HG03060 (cell line): ENCODE measurements around the gene ENOX1.

ENCODE experiments used
- ATAC-seq: cut with Tn5 transposase; IDR thresholded peaks from one replicate; pipeline ENCODE4 v1.9.1; 2021; ENCODE audit warnings: low read depth, moderate number of reproducible peaks; ENCODE audit not compliant: unreplicated experiment

The ENOX1 gene

GRCh38 chr13:43329702-43330101, 457.1 kb downstream of the ENOX1 start:
- ATAC-seq, result no peak

GRCh38 chr13:43328907-43329306, 457.9 kb downstream of the ENOX1 start:
- ATAC-seq, result no peak

GRCh38 chr13:43326100-43326499, 460.7 kb downstream of the ENOX1 start:
- ATAC-seq, result no peak

- no peak for ATAC-seq
Measured at GRCh38 chr13:43325636-43326035, 461.1 kb downstream of the ENOX1 start.

GRCh38 chr13:43324129-43324528, 462.6 kb downstream of the ENOX1 start:
- no peak for ATAC-seq

- no peak for ATAC-seq
Measured at GRCh38 chr13:43319617-43320444, 466.9 kb downstream of the ENOX1 start.

- no peak for ATAC-seq
Measured at GRCh38 chr13:43316946-43317353, 469.8 kb downstream of the ENOX1 start.

- no peak for ATAC-seq
Measured at GRCh38 chr13:43316281-43316680, 470.5 kb downstream of the ENOX1 start.

- ATAC-seq, result no peak
Measured at GRCh38 chr13:43315522-43315921, 471.2 kb downstream of the ENOX1 start.

- ATAC-seq, result no peak
Measured at GRCh38 chr13:43309311-43309710, 477.5 kb downstream of the ENOX1 start.

GRCh38 chr13:43307921-43308433, 478.8 kb downstream of the ENOX1 start:
- ATAC-seq, result no peak

GRCh38 chr13:43307221-43307920, 479.4 kb downstream of the ENOX1 start:
- no peak for ATAC-seq

GRCh38 chr13:43306372-43306771, 480.4 kb downstream of the ENOX1 start:
- no peak for ATAC-seq

- no peak for ATAC-seq
Measured at GRCh38 chr13:43305416-43305815, 481.4 kb downstream of the ENOX1 start.

GRCh38 chr13:43304945-43305344, 481.8 kb downstream of the ENOX1 start:
- no peak for ATAC-seq

GRCh38 chr13:43304449-43304848, 482.3 kb downstream of the ENOX1 start:
- no peak for ATAC-seq

- no peak for ATAC-seq
Measured at GRCh38 chr13:43303033-43303729, 483.6 kb downstream of the ENOX1 start.

GRCh38 chr13:43301346-43301969, 485.3 kb downstream of the ENOX1 start:
- no peak for ATAC-seq

GRCh38 chr13:43300865-43301264, 485.9 kb downstream of the ENOX1 start:
- no peak for ATAC-seq

- ATAC-seq, result no peak
Measured at GRCh38 chr13:43299374-43299773, 487.4 kb downstream of the ENOX1 start.

GRCh38 chr13:43298816-43299215, 488.0 kb downstream of the ENOX1 start:
- no peak for ATAC-seq
